ENCODE measurements around the gene CSF3R.

GRCh38 chr1:36463803-36464604, 18.7 kb downstream of the CSF3R start, which contains the start of gene MRPS15:
- TF ChIP-seq, protein P1, sequence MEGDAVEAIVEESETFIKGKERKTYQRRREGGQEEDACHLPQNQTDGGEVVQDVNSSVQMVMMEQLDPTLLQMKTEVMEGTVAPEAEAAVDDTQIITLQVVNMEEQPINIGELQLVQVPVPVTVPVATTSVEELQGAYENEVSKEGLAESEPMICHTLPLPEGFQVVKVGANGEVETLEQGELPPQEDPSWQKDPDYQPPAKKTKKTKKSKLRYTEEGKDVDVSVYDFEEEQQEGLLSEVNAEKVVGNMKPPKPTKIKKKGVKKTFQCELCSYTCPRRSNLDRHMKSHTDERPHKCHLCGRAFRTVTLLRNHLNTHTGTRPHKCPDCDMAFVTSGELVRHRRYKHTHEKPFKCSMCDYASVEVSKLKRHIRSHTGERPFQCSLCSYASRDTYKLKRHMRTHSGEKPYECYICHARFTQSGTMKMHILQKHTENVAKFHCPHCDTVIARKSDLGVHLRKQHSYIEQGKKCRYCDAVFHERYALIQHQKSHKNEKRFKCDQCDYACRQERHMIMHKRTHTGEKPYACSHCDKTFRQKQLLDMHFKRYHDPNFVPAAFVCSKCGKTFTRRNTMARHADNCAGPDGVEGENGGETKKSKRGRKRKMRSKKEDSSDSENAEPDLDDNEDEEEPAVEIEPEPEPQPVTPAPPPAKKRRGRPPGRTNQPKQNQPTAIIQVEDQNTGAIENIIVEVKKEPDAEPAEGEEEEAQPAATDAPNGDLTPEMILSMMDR (IDR thresholded peaks at IDR 0.05) = no peak
- no peak for TF ChIP-seq EZH2 (IDR thresholded peaks at IDR 0.05; ENCODE audit: borderline replicate concordance, insufficient read depth, low read depth, low read length, poor library complexity, severe bottlenecking)
